Activated CD4-positive, alpha-beta T cell treated with anti-CD3 and anti-CD28 coated beads, Interleukin-2, Interleukin-6, amounts not matched to agents 100 ng/mL and 50 ng/mL, durations not matched to agents 16 hours and 8 hours (primary cell): ENCODE data around the gene IL12A.

Source experiments
- DNase-seq: peaks from one replicate; pipeline ENCODE4 v3.0.0-alpha.2; 2020

Gene IL12A

GRCh38 chr3:160038862-160039562, 50.4 kb downstream of the IL12A start:
- no peak for DNase-seq

- no peak for DNase-seq
Measured at GRCh38 chr3:160040181-160040580, 51.5 kb downstream of the IL12A start.

GRCh38 chr3:160041465-160041864, 52.8 kb downstream of the IL12A start:
- DNase-seq: no peak

GRCh38 chr3:160044121-160044520, 55.5 kb downstream of the IL12A start:
- no peak for DNase-seq
